ENCODE measurements around the gene LAG3.
"Not testable (repeated sequence)": the region's sequence is repeated elsewhere in the genome, so short reads cannot be mapped to it uniquely, and the experiment has no call there.

The LAG3 gene

GRCh38 chr12:6729186-6729585, 43.1 kb upstream of the LAG3 start:
- CTCF ChIA-PET, result interaction anchor here (1.1 to 11.9 kb wide), 3 partner anchors 24 to 97 kb away, joined by 4 to 113 read pairs (median 82); partner anchors contain the start of genes MLF2 and P3H3
- no peak for TF ChIP-seq CTCF (IDR thresholded peaks at IDR 0.05; ENCODE audit: insufficient read depth, low read length, missing control alignments)
- POLR2A ChIA-PET, result no interaction called here
- H3K4me3 ChIP-seq (ENCODE audit: low read depth, low read length), result no peak overlapping the region
- DNase-seq (ENCODE audit: low read depth, low spot score), result no peak

- DNase-seq (ENCODE audit: low read depth, low spot score), result no peak
- CTCF ChIA-PET, result interaction anchor here (1.1 to 11.9 kb wide), 3 partner anchors 23 to 96 kb away, joined by 4 to 113 read pairs (median 82); partner anchors contain the start of genes MLF2 and P3H3
- no peak overlapping the region for H3K4me3 ChIP-seq (ENCODE audit: low read depth, low read length)
- POLR2A ChIA-PET, result no interaction called here
- TF ChIP-seq CTCF (IDR thresholded peaks at IDR 0.05; ENCODE audit: insufficient read depth, low read length, missing control alignments), result no peak
Measured at GRCh38 chr12:6730169-6730568, 42.2 kb upstream of the LAG3 start.

GRCh38 chr12:6734506-6735387, 37.6 kb upstream of the LAG3 start:
- ChIA-PET CTCF (interaction anchor here (0.8 to 11.9 kb wide), 11 partner anchors 9 to 91 kb away, joined by 3 to 113 read pairs (median 3); partner anchors contain the start of genes COPS7A, GPR162, MLF2 and P3H3), POLR2A (interaction anchor here (0.6 kb wide), 1 partner anchor 10 kb away, joined by 3 read pairs; no protein-coding TSS in a partner anchor)

GRCh38 chr12:6735448-6736191, 36.7 kb upstream of the LAG3 start:
- H3K4me3 ChIP-seq (ENCODE audit: low read depth, low read length), result no peak overlapping the region
- no peak for DNase-seq (ENCODE audit: low read depth, low spot score)
- peak; percentile 60 for TF ChIP-seq CTCF (IDR thresholded peaks at IDR 0.05; ENCODE audit: insufficient read depth, low read length, missing control alignments)
- ChIA-PET POLR2A (no interaction called here), CTCF (interaction anchor here (0.8 to 11.9 kb wide), 9 partner anchors 11 to 137 kb away, joined by 3 to 113 read pairs (median 4); partner anchors contain the start of genes COPS7A, MLF2, P3H3 and PTMS)

More at GRCh38 chr12:6734506-6735387, 37.6 kb upstream of the LAG3 start:
- H3K4me3 ChIP-seq (ENCODE audit: low read depth, low read length), result no peak overlapping the region
- TF ChIP-seq CTCF (IDR thresholded peaks at IDR 0.05; ENCODE audit: insufficient read depth, low read length, missing control alignments), result no peak
- DNase-seq (ENCODE audit: low read depth, low spot score), result no peak

- H3K4me3 ChIP-seq (ENCODE audit: low read depth, low read length), result no peak overlapping the region
- no peak for DNase-seq (ENCODE audit: low read depth, low spot score)
- POLR2A ChIA-PET, result no interaction called here
- CTCF ChIA-PET, result interaction anchor here (0.7 to 11.9 kb wide), 7 partner anchors 12 to 135 kb away, joined by 3 to 113 read pairs (median 5); partner anchors contain the start of genes COPS7A, MLF2, P3H3 and SPSB2
- no peak for TF ChIP-seq CTCF (IDR thresholded peaks at IDR 0.05; ENCODE audit: insufficient read depth, low read length, missing control alignments)
Measured at GRCh38 chr12:6736754-6737153, 35.6 kb upstream of the LAG3 start.

- CTCF ChIA-PET, result interaction anchor here (0.7 to 3.4 kb wide), 3 partner anchors 11 to 25 kb away, joined by 3 to 35 read pairs (median 4); partner anchors contain the start of genes COPS7A and MLF2
- DNase-seq (ENCODE audit: low read depth, low spot score); POLR2A ChIA-PET; H3K4me3 ChIP-seq (ENCODE audit: low read depth, low read length): not testable (repeated sequence)
Measured at GRCh38 chr12:6742080-6742479, 30.2 kb upstream of the LAG3 start.
